NB4 (cell line): ENCODE results near the gene DGKI.

ENCODE experiments used
- CTCF ChIP-seq: IDR thresholded peaks from one replicate; pipeline ENCODE4 v1.5.1; 2012; ENCODE audit warnings: low read depth, low read length
- MAX ChIP-seq: IDR thresholded peaks from 2 replicates; pipeline ENCODE4 v1.6.1; 2011; ENCODE audit warnings: low read depth, low read length
- MYC ChIP-seq: IDR thresholded peaks from 2 replicates; pipeline ENCODE4 v1.6.1; 2011; ENCODE audit warnings: low read depth, low read length
- POLR2A ChIP-seq: IDR thresholded peaks from 2 replicates; pipeline ENCODE4 v1.6.1; 2011; ENCODE audit warnings: mild to moderate bottlenecking; ENCODE audit not compliant: insufficient read length; ENCODE audit errors: extremely low read depth

GRCh38 chr7:137696988-137697387 lies 149.8 kb downstream of the DGKI start:
- TF ChIP-seq CTCF (no peak), POLR2A (no peak), MAX (no peak), MYC (no peak)
